HCT116 (cell line): Measurements from ENCODE around the gene OBSCN. TPM values are rescaled to one million over a fixed set of nuclear protein-coding genes. Genes with fewer than 3 reads are reported as not detected.

Source experiments
- ATAC-seq: fragments of 200-7000 bp; cut with Tn5 transposase; 2 replicates; pipeline ENCODE4 v1.9.1; 2020; ENCODE audit warnings: mild to moderate bottlenecking, moderate library complexity
- BruUV-seq: library from RNA; stranded (reverse); fragments of 400-500 nt; replicated peaks from 2 replicates; lab custom pipeline; 2021; lab: Mats Ljungman, UMichigan
- CTCF ChIA-PET: fragments of 300-600 bp; sonication (Branson Sonifier 250); formaldehyde crosslinking; loops from one replicate; lab custom pipeline; 2021; ENCODE audit warnings: antibody characterized with exemption; lab: Charles Lee
- POLR2A ChIA-PET: fragments of 300-600, 350-600 bp; sonication (Branson Sonifier 250); formaldehyde crosslinking; loops from one replicate; lab custom pipeline; 2021; ENCODE audit warnings: antibody characterized with exemption; lab: Charles Lee
- RAD21 ChIA-PET, 2 experiments: fragments of 300-600 bp; sonication (Branson Sonifier 250); formaldehyde crosslinking; loops; one replicate each; lab custom pipeline; 2023; ENCODE audit warnings: low total read pairs in 2 of 2; ENCODE audit not compliant: uncharacterized antibody in 2 of 2, unreplicated experiment in 2 of 2, low non-redundant PET in 1 of 2; lab: Charles Lee
- DNase-seq: peaks from one replicate; pipeline ENCODE4 v3.0.0-alpha.2; 2010; ENCODE audit warnings: low read depth, low spot score
- H2AFZ ChIP-seq: fragments of 200-600 bp; shearing (Covaris generic), sonication (generic); 2 replicates; pipeline ENCODE4 v1.6.1; 2017; ENCODE audit warnings: low read depth, mixed run types, mixed read lengths, antibody characterized with exemption, low read length; ENCODE audit not compliant: poor library complexity, severe bottlenecking
- H3K27ac ChIP-seq: 2 replicates; pipeline ENCODE4 v1.5.1; 2012; ENCODE audit warnings: low read depth, low read length
- H3K27me3 ChIP-seq: fragments of 200-600 bp; sonication (generic); 2 replicates; pipeline ENCODE4 v1.6.1; 2016; ENCODE audit warnings: mixed run types, low read length, mixed read lengths; ENCODE audit not compliant: insufficient read depth
- H3K36me3 ChIP-seq, 2 experiments: fragments of 200-500 bp in 1 of 2; fragments of 200-600 bp in 1 of 2; sonication (Bioruptor generic) in 1 of 2; sonication (generic) in 1 of 2; 2 replicates each; pipeline versions ENCODE4 v1.5.1 to v1.6.1; 2014 to 2016; ENCODE audit warnings: low read length in 2 of 2, inconsistent platforms in 1 of 2, mixed read lengths in 1 of 2, mixed run types in 1 of 2; ENCODE audit not compliant: insufficient read depth in 2 of 2, control insufficient read depth in 1 of 2
- H3K4me1 ChIP-seq, 2 experiments: fragments of 200-600 bp in 1 of 2; sonication (generic) in 1 of 2; 2 replicates each; pipeline versions ENCODE4 v1.5.1 to v1.6.1; 2012 to 2017; ENCODE audit warnings: low read length in 2 of 2, inconsistent platforms in 1 of 2, mild to moderate bottlenecking in 1 of 2, mixed read lengths in 1 of 2, mixed run types in 1 of 2, moderate library complexity in 1 of 2; ENCODE audit not compliant: insufficient read depth in 2 of 2, control insufficient read depth in 1 of 2
- H3K4me2 ChIP-seq: fragments of 200-600 bp; sonication (generic); 2 replicates; pipeline ENCODE4 v1.6.1; 2017; ENCODE audit warnings: mixed run types, low read length, mixed read lengths
- H3K4me3 ChIP-seq, 2 experiments: fragments of 200-600 bp in 1 of 2; sonication (generic) in 1 of 2; replicated peaks in 1 of 2; 2 replicates each; pipeline ENCODE4 v1.5.1; 2011 to 2016; ENCODE audit warnings: low read length in 2 of 2, control low read depth in 1 of 2, low read depth in 1 of 2, mild to moderate bottlenecking in 1 of 2, mixed read lengths in 1 of 2, mixed run types in 1 of 2
- H3K79me2 ChIP-seq: fragments of 200-600 bp; sonication (generic); 2 replicates; pipeline ENCODE4 v1.6.1; 2017; ENCODE audit warnings: mild to moderate bottlenecking, mixed run types, low read length, moderate library complexity, mixed read lengths; ENCODE audit not compliant: insufficient read depth
- H3K9ac ChIP-seq: fragments of 200-600 bp; sonication (generic); 2 replicates; pipeline ENCODE4 v1.6.1; 2016; ENCODE audit warnings: low read length, mixed read lengths
- H3K9me2 ChIP-seq: fragments of 200-600 bp; sonication (generic), shearing (Covaris generic); 2 replicates; pipeline ENCODE4 v1.6.1; 2017; ENCODE audit warnings: mixed run types, mild to moderate bottlenecking, moderate library complexity; ENCODE audit not compliant: insufficient read depth
- H3K9me3 ChIP-seq, 2 experiments: fragments of 200-500 bp in 1 of 2; fragments of 200-600 bp in 1 of 2; sonication (Bioruptor generic) in 1 of 2; sonication (generic) in 1 of 2; 2 replicates each; pipeline ENCODE4 v1.6.1; 2014 to 2017; ENCODE audit warnings: low read length in 2 of 2, mixed read lengths in 2 of 2, inconsistent platforms in 1 of 2, low read depth in 1 of 2, mild to moderate bottlenecking in 1 of 2, mixed run types in 1 of 2, moderate library complexity in 1 of 2; ENCODE audit not compliant: control insufficient read depth in 1 of 2, insufficient read depth in 1 of 2
- H4K20me1 ChIP-seq: fragments of 200-600 bp; sonication (generic), shearing (Covaris generic); 2 replicates; pipeline ENCODE4 v1.6.1; 2017; ENCODE audit warnings: mixed run types, mild to moderate bottlenecking, moderate library complexity; ENCODE audit not compliant: insufficient read depth
- CBX3 ChIP-seq: IDR thresholded peaks from 2 replicates; pipeline ENCODE4 v1.6.1; 2012; ENCODE audit warnings: low read depth
- EGR1 ChIP-seq: IDR thresholded peaks from 2 replicates; pipeline ENCODE4 v1.6.1; 2012; ENCODE audit warnings: low read depth
- ELF1 ChIP-seq: IDR thresholded peaks from 2 replicates; pipeline ENCODE4 v1.6.1; 2012; ENCODE audit warnings: low read depth, borderline replicate concordance
- EZH2 ChIP-seq: fragments of 200-600 bp; sonication (generic); IDR thresholded peaks from 2 replicates; pipeline ENCODE4 v1.6.1; 2017; ENCODE audit warnings: antibody characterized with exemption, mixed run types
- FOSL1 ChIP-seq: IDR thresholded peaks from 2 replicates; pipeline ENCODE4 v1.6.1; 2012; ENCODE audit warnings: low read depth
- SP1 ChIP-seq: IDR thresholded peaks from 2 replicates; pipeline ENCODE4 v1.6.1; 2012; ENCODE audit warnings: low read depth
- TCF7L2 ChIP-seq: IDR thresholded peaks from 2 replicates; pipeline ENCODE4 v1.7.0; 2011; ENCODE audit warnings: borderline replicate concordance, inconsistent platforms; ENCODE audit not compliant: insufficient read depth, insufficient read length; ENCODE audit errors: extremely low read depth
- ZNF274 ChIP-seq: fragments of 200-500 bp; sonication (Bioruptor generic); IDR thresholded peaks from 2 replicates; pipeline ENCODE4 v1.6.1; 2014; ENCODE audit warnings: mild to moderate bottlenecking, low read depth, low read length, inconsistent platforms
- intact Hi-C: fragments of 100-400 bp; cut with micrococcal nuclease; formaldehyde crosslinking; loops from 2 replicates; pipeline ENCODE4 v1.10.0; 2022
- total RNA-seq: library from RNA; stranded (reverse); gene quantifications from one replicate; pipeline ENCODE4 v1.2.1, GENCODE V29; 2021; ENCODE audit not compliant: unreplicated experiment
- TF ChIP-seq, protein P1 (sequence below): IDR thresholded peaks from 2 replicates; pipeline ENCODE4 v1.6.1; 2012
- TF ChIP-seq, protein P2 (sequence below), 3 experiments: fragments of 200-600 bp in 1 of 3; sonication (generic) in 1 of 3; IDR thresholded peaks in 2 of 3; conservative IDR thresholded peaks in 1 of 3; 2 replicates each; pipeline ENCODE4 v1.5.1; 2012 to 2017; ENCODE audit warnings: low read depth in 2 of 3, low read length in 2 of 3, antibody characterized with exemption in 1 of 3, borderline replicate concordance in 1 of 3, control low read depth in 1 of 3, mild to moderate bottlenecking in 1 of 3, mixed read lengths in 1 of 3, mixed run types in 1 of 3, moderate library complexity in 1 of 3; ENCODE audit not compliant: insufficient read depth in 1 of 3
- TF ChIP-seq, protein P3 (sequence below): IDR thresholded peaks from 2 replicates; pipeline ENCODE4 v1.6.1; 2012
- TF ChIP-seq, protein P4 (sequence below): IDR thresholded peaks from 2 replicates; pipeline ENCODE4 v1.6.1; 2012; ENCODE audit warnings: low read depth

Gene OBSCN
- total RNA-seq, 1 experiment from 2014 or later: 16.6 TPM

DNA sequence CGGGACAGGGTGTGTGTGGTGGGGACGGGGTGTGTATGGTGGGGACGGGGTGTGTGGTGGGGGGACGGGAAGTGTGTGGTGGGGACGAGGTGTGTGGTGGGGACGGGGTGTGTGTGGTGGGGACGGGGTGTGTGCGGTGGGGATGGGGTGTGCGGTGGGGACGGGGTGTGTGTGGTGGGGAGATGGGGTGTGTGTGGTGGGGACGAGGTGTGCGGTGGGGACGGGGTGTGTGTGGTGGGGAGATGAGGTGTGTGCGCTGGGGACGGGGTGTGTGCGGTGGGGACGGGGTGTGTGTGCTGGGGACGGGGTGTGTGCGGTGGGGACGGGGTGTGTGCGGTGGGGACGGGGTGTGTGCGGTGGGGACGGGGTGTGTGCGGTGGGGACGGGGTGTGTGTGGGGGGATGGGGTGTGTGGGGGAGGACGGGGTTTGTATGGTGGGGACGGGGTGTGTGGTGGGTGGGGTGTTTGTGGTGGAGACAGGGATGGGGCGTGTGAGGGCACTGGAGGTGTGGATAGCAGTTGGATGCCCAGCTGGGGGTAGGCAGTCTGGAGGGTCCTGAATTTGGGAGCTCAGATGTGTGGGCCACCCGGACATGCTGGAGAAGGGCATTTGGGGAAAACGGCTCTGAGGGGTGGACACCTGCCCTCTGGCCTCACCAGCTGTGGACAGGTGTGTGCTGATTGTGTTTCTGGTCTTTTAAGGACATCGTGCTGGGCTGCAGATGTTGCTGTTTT lies 25.4 kb upstream of the OBSCN start:
- Histone ChIP-seq H3K79me2 (no peaks in the 10 kb centered on the region), H2AFZ (no peak overlapping the region), H3K9ac (no peak overlapping the region), H3K27ac (no peak overlapping the region), H3K9me3 (no peaks in the 10 kb centered on the region), H3K4me1 (0 out of 4 replicates have a peak, but pooled peaks cover 0 to 9% of the 10 kb centered on the region in 2 experiments), H4K20me1 (no peaks in the 10 kb centered on the region), H3K9me2 (no peaks in the 10 kb centered on the region), H3K4me3 (no peak overlapping the region), H3K27me3 (no peaks in the 10 kb centered on the region), H3K4me2 (no peak overlapping the region), H3K36me3 (no peaks in the 10 kb centered on the region)
- no TSS peak for BruUV-seq
- intact Hi-C loops: no loop called here
- no peak for DNase-seq
- CTCF ChIA-PET: no interaction called here
- POLR2A ChIA-PET: no interaction called here
- no peak for TF ChIP-seq FOSL1
- TF ChIP-seq, protein P1, sequence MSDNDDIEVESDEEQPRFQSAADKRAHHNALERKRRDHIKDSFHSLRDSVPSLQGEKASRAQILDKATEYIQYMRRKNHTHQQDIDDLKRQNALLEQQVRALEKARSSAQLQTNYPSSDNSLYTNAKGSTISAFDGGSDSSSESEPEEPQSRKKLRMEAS: no peak
- TF ChIP-seq ELF1: no peak
- TF ChIP-seq CBX3: no peak
- TF ChIP-seq, protein P2, sequence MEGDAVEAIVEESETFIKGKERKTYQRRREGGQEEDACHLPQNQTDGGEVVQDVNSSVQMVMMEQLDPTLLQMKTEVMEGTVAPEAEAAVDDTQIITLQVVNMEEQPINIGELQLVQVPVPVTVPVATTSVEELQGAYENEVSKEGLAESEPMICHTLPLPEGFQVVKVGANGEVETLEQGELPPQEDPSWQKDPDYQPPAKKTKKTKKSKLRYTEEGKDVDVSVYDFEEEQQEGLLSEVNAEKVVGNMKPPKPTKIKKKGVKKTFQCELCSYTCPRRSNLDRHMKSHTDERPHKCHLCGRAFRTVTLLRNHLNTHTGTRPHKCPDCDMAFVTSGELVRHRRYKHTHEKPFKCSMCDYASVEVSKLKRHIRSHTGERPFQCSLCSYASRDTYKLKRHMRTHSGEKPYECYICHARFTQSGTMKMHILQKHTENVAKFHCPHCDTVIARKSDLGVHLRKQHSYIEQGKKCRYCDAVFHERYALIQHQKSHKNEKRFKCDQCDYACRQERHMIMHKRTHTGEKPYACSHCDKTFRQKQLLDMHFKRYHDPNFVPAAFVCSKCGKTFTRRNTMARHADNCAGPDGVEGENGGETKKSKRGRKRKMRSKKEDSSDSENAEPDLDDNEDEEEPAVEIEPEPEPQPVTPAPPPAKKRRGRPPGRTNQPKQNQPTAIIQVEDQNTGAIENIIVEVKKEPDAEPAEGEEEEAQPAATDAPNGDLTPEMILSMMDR (IDR thresholded peaks at IDR 0.05 in 2 of 3, conservative IDR thresholded peaks at IDR 0.05 in 1 of 3; ENCODE audit: borderline replicate concordance in 1 of 3, insufficient read depth in 1 of 3, low read depth in 2 of 3, low read length in 2 of 3): no peak
- no peak for TF ChIP-seq SP1
- no peak for TF ChIP-seq TCF7L2
- TF ChIP-seq ZNF274: no peak
- TF ChIP-seq, protein P3, sequence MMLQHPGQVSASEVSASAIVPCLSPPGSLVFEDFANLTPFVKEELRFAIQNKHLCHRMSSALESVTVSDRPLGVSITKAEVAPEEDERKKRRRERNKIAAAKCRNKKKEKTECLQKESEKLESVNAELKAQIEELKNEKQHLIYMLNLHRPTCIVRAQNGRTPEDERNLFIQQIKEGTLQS: no peak
- TF ChIP-seq EGR1: no peak
- TF ChIP-seq, protein P4, sequence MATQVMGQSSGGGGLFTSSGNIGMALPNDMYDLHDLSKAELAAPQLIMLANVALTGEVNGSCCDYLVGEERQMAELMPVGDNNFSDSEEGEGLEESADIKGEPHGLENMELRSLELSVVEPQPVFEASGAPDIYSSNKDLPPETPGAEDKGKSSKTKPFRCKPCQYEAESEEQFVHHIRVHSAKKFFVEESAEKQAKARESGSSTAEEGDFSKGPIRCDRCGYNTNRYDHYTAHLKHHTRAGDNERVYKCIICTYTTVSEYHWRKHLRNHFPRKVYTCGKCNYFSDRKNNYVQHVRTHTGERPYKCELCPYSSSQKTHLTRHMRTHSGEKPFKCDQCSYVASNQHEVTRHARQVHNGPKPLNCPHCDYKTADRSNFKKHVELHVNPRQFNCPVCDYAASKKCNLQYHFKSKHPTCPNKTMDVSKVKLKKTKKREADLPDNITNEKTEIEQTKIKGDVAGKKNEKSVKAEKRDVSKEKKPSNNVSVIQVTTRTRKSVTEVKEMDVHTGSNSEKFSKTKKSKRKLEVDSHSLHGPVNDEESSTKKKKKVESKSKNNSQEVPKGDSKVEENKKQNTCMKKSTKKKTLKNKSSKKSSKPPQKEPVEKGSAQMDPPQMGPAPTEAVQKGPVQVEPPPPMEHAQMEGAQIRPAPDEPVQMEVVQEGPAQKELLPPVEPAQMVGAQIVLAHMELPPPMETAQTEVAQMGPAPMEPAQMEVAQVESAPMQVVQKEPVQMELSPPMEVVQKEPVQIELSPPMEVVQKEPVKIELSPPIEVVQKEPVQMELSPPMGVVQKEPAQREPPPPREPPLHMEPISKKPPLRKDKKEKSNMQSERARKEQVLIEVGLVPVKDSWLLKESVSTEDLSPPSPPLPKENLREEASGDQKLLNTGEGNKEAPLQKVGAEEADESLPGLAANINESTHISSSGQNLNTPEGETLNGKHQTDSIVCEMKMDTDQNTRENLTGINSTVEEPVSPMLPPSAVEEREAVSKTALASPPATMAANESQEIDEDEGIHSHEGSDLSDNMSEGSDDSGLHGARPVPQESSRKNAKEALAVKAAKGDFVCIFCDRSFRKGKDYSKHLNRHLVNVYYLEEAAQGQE: no peak
- no peak for TF ChIP-seq EZH2
- no peak for ATAC-seq
- RAD21 ChIA-PET: no interaction called here
